Measurements from ENCODE around the gene ALKAL2. TPM values are rescaled to one million over a fixed set of nuclear protein-coding genes. Genes with fewer than 3 reads are reported as not detected.

The ALKAL2 gene
- total RNA-seq, 1 donor from 2014 or later: 6.7 TPM

DNA sequence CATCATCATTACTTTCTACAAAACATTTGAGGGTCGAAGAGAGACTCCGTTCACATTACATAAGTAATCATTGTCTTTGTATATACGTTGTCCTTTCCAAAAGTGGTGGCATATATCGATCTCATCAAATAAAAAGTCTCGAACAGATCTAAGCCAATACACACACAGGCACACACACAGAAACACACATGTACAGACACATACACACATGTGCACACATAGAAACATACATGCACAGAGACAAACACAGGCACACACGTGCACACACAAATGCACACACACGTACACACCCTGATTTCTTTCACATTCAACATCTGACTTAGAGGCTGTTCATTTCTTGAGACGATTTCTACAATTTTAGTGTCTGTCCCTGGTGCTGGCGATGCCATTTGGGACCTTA is 17.5 kb upstream of the ALKAL2 start:
- no peak overlapping the region for H3K27ac ChIP-seq
- intact Hi-C loops (cut with DNase I): no loop called here
- no peaks in the 10 kb centered on the region for H3K36me3 ChIP-seq
- H3K4me3 ChIP-seq: no peak overlapping the region
- TF ChIP-seq, protein P1, sequence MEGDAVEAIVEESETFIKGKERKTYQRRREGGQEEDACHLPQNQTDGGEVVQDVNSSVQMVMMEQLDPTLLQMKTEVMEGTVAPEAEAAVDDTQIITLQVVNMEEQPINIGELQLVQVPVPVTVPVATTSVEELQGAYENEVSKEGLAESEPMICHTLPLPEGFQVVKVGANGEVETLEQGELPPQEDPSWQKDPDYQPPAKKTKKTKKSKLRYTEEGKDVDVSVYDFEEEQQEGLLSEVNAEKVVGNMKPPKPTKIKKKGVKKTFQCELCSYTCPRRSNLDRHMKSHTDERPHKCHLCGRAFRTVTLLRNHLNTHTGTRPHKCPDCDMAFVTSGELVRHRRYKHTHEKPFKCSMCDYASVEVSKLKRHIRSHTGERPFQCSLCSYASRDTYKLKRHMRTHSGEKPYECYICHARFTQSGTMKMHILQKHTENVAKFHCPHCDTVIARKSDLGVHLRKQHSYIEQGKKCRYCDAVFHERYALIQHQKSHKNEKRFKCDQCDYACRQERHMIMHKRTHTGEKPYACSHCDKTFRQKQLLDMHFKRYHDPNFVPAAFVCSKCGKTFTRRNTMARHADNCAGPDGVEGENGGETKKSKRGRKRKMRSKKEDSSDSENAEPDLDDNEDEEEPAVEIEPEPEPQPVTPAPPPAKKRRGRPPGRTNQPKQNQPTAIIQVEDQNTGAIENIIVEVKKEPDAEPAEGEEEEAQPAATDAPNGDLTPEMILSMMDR (IDR thresholded peaks at IDR 0.05): no peak
- H3K27me3 ChIP-seq (ENCODE audit: low read depth): no peaks in the 10 kb centered on the region
- no peaks in the 10 kb centered on the region for H3K9me3 ChIP-seq
- H3K4me1 ChIP-seq: no peaks in the 10 kb centered on the region
- DNase-seq: no peak
- ATAC-seq: no peak

DNA sequence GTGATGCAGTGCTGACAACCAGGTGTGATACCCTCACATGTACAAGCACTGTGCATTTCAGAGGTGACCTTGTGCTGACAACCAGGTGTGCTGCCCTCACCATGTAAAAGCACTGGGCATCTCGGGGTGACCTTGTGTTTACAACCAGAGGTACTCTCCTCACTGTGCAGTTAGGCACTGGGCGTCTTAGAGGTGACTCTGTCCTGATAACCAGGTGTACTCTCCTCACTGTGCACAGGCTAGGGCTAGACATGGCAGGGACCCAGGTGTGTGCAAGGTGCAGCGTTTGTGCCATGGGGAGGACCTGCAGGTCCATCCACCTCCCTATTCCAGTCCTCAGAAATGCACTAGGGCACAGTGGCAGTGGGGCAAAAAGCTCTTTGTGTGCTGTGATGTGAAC is 8.5 kb upstream of the ALKAL2 start:
- H3K27ac ChIP-seq: no peak overlapping the region
- intact Hi-C loops (cut with DNase I): no loop called here
- DNase-seq (no peak), ATAC-seq (no peak)
- H3K27me3 ChIP-seq (ENCODE audit: low read depth): no peaks in the 10 kb centered on the region
- TF ChIP-seq, protein P1 (IDR thresholded peaks at IDR 0.05): no peak
- no peak overlapping the region for H3K4me3 ChIP-seq
- H3K9me3 ChIP-seq: no peaks in the 10 kb centered on the region
- no peaks in the 10 kb centered on the region for H3K36me3 ChIP-seq
- no peaks in the 10 kb centered on the region for H3K4me1 ChIP-seq

DNA sequence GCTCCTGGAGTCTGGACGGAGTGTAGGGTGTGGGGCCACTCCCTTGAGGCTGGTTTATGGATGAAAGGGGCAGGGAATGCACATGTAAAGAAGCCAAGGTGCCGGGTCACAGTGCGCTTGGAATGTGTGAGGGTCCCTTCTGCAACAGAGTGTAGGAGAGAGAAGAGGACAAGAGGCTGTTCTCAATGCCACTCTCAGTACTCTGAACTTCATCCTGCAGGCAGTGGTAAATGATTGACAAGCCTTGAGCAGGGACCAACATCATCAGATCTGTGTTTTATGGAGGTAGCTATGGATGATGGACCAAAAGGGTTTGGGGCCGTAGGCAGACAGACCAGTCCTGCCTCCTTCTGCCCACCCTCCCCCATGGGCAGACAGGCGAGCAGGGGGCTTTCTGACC is 7.2 kb upstream of the ALKAL2 start:
- intact Hi-C loops (cut with DNase I): no loop called here
- ATAC-seq: no peak
- TF ChIP-seq, protein P1 (IDR thresholded peaks at IDR 0.05): no peak

DNA sequence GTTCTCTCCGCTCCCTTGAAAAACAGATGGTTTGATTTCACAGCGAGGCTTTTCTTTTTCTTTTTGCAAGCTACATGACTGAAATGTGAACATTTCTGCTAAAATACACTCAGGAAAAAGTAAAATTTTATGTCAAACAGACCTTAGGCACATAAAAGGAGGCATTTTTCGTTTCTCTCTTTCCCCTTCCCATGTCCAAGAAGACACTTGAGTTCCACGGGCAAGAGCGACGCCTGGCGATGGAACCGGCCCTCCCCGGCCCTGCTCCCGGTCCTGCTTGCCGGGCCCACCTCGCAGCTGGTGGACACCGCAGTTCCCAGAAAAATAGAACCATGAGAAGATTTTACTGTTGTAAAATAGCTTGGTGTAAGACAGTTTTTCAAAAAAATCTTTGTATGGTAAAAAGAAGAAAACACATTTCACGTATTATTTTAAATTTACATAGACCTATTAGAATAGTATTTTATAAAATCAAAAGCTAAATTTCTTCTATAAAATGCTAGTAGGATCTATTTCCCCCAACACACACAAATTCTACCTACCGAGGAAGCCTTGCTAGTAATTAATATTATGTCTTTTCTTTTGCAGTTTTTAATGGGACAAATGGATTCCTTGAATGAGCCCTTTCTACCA is 2.3 kb upstream of the ALKAL2 start:
- Histone ChIP-seq H3K36me3 (no peaks in the 10 kb centered on the region), H3K4me3 (peak overlapping the region; percentile 64), H3K9me3 (no peaks in the 10 kb centered on the region), H3K4me1 (peaks cover 27% of the 10 kb centered on the region), H3K27me3 (ENCODE audit: low read depth) (peaks cover 19% of the 10 kb centered on the region), H3K27ac (peak overlapping the region; percentile 74)
- ATAC-seq (peak; percentile 81 to 86), DNase-seq (peak; percentile 75)
- intact Hi-C loops (cut with DNase I): no loop called here
- TF ChIP-seq, protein P1 (IDR thresholded peaks at IDR 0.05): peak; percentile 81

More for the DNA sequence above, 7.2 kb upstream of the ALKAL2 start:
- Histone ChIP-seq H3K4me1 (peaks cover under 1% of the 10 kb centered on the region), H3K9me3 (no peaks in the 10 kb centered on the region), H3K4me3 (no peak overlapping the region), H3K27ac (no peak overlapping the region), H3K27me3 (ENCODE audit: low read depth) (no peaks in the 10 kb centered on the region), H3K36me3 (no peaks in the 10 kb centered on the region)
- DNase-seq: no peak

DNA sequence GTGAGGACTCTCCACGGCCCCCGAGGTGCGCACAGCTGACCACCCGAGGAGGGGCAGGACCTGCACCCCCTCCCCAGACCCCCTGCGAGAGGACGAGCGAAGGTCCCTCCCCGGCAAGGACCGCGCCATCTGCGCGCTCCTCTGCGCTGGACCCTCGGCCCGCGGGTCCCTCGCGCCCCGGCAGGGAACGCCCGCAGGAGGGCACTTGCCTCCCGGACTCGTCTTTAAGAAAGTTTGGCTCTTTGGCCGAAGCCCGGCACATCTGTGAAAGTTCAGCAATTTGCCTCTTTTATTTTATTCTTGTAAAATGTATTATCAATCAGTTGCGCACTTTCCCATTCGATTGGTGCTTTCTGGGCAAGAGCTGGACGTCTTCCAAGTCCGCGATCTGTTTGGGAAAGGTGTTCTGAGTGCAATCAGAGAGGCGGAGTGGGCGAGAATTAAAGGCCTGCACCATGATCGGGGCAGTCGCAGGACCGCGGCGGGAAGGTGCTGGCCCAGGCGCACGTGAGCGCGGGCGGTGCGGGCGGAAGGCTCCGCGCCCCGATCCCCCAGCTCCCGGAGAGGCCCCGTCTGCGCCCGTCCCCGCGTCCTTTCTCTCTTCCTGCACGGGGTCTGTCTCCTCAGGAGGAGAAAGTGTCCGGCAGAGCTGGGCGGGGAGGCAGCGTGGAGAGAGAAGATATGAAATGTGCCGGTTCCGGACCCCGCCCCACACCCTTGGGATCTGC is 1.6 kb upstream of the ALKAL2 start:
- intact Hi-C loops (cut with DNase I): no loop called here
- Histone ChIP-seq H3K36me3 (peaks cover 4% of the 10 kb centered on the region), H3K4me1 (peaks cover 30% of the 10 kb centered on the region), H3K4me3 (peak overlapping the region; percentile 64), H3K9me3 (no peaks in the 10 kb centered on the region), H3K27ac (peak overlapping the region; percentile 74), H3K27me3 (ENCODE audit: low read depth) (peaks cover 19% of the 10 kb centered on the region)
- ATAC-seq: peak; percentile 52 to 74
- no peak for DNase-seq
- TF ChIP-seq, protein P1 (IDR thresholded peaks at IDR 0.05): no peak

All from lower lobe of right lung (tissue), 2 donors.